IMR-90 (cell line): ENCODE data around the gene PAK6. TPM values are rescaled to one million over a fixed set of nuclear protein-coding genes. Genes with fewer than 3 reads are reported as not detected.

Experiments used
- ATAC-seq: fragments of 200-7000 bp; cut with Tn5 transposase; 2 replicates; pipeline ENCODE4 v1.9.1; 2020; ENCODE audit warnings: low read depth, mild to moderate bottlenecking, moderate library complexity
- BruUV-seq: library from RNA; stranded (reverse); fragments of 400-500 nt; replicated peaks from 2 replicates; lab custom pipeline; 2021; lab: Mats Ljungman, UMichigan
- CTCF ChIA-PET: fragments of 300-600 bp; formaldehyde crosslinking; extraction: SDS; loops from one replicate; lab custom pipeline; 2021; ENCODE audit warnings: antibody characterized with exemption; lab: Yijun Ruan, JAX
- POLR2A ChIA-PET: fragments of 300-600 bp; sonication (Branson Sonifier 250); formaldehyde crosslinking; loops from one replicate; lab custom pipeline; 2022; ENCODE audit warnings: antibody characterized with exemption; ENCODE audit not compliant: unreplicated experiment; lab: Charles Lee
- DNase-seq: peaks from one replicate; pipeline ENCODE4 v3.0.0; 2013
- H2AFZ ChIP-seq: replicated peaks from 2 replicates; pipeline ENCODE3; 2013; ENCODE audit warnings: low read length, mild to moderate bottlenecking; ENCODE audit not compliant: poor library complexity
- H2AK5ac ChIP-seq: 2 replicates; pipeline ENCODE4 v1.6.1; 2013; ENCODE audit warnings: low read depth, low read length, inconsistent platforms
- H2AK9ac ChIP-seq: replicated peaks from 2 replicates; pipeline ENCODE3; 2013; ENCODE audit warnings: mild to moderate bottlenecking, low read depth, low read length, moderate library complexity; ENCODE audit not compliant: poor library complexity
- H2BK120ac ChIP-seq: 2 replicates; pipeline ENCODE4 v1.6.1; 2013; ENCODE audit warnings: low read depth, low read length, inconsistent platforms
- H2BK15ac ChIP-seq: 3 replicates; pipeline ENCODE4 v1.6.1; 2013; ENCODE audit warnings: low read depth, low read length, inconsistent platforms
- H2BK20ac ChIP-seq: 2 replicates; pipeline ENCODE4 v1.6.1; 2013; ENCODE audit warnings: low read depth, mild to moderate bottlenecking, inconsistent platforms, low read length, moderate library complexity
- H2BK5ac ChIP-seq: 2 replicates; pipeline ENCODE4 v1.6.1; 2013; ENCODE audit warnings: mild to moderate bottlenecking, low read depth, low read length, inconsistent platforms; ENCODE audit not compliant: poor library complexity, severe bottlenecking
- H3K14ac ChIP-seq: replicated peaks from 2 replicates; pipeline ENCODE4 v1.6.1; 2013; ENCODE audit warnings: low read depth, low read length, inconsistent platforms
- H3K18ac ChIP-seq: 2 replicates; pipeline ENCODE4 v1.6.1; 2013; ENCODE audit warnings: low read depth, low read length, control low read depth
- H3K23ac ChIP-seq: 2 replicates; pipeline ENCODE4 v1.6.1; 2013; ENCODE audit warnings: low read depth, low read length, inconsistent platforms
- H3K27ac ChIP-seq: 2 replicates; pipeline ENCODE4 v1.5.1; 2013; ENCODE audit warnings: mild to moderate bottlenecking, control low read depth, low read length; ENCODE audit not compliant: insufficient read depth
- H3K27me3 ChIP-seq: 2 replicates; pipeline ENCODE4 v1.6.1; 2013; ENCODE audit warnings: low read length; ENCODE audit not compliant: control insufficient read depth, insufficient read depth
- H3K36me3 ChIP-seq: 2 replicates; pipeline ENCODE4 v1.6.1; 2013; ENCODE audit warnings: low read length, mixed read lengths; ENCODE audit not compliant: control insufficient read depth, insufficient read depth
- H3K4ac ChIP-seq: 2 replicates; pipeline ENCODE4 v1.6.1; 2013; ENCODE audit warnings: low read depth, low read length, inconsistent platforms
- H3K4me1 ChIP-seq: 2 replicates; pipeline ENCODE4 v1.6.1; 2013; ENCODE audit warnings: low read length, mixed read lengths; ENCODE audit not compliant: control insufficient read depth, insufficient read depth
- H3K4me2 ChIP-seq: 2 replicates; pipeline ENCODE4 v1.6.1; 2013; ENCODE audit warnings: low read depth, mild to moderate bottlenecking, control low read depth, low read length, moderate library complexity
- H3K4me3 ChIP-seq: 2 replicates; pipeline ENCODE4 v1.5.1; 2013; ENCODE audit warnings: low read depth, mild to moderate bottlenecking, control low read depth, low read length, moderate library complexity; ENCODE audit not compliant: insufficient read depth
- H3K56ac ChIP-seq: 2 replicates; pipeline ENCODE4 v1.6.1; 2013; ENCODE audit warnings: low read length, inconsistent platforms; ENCODE audit not compliant: insufficient read depth; ENCODE audit errors: extremely low read depth
- H3K79me1 ChIP-seq, 2 experiments: 2 replicates each; pipeline ENCODE4 v1.6.1; 2013; ENCODE audit warnings: low read length in 2 of 2, inconsistent platforms in 1 of 2, low read depth in 1 of 2
- H3K9ac ChIP-seq: 2 replicates; pipeline ENCODE4 v1.6.1; 2013; ENCODE audit warnings: low read depth, low read length, control low read depth
- H3K9me1 ChIP-seq: 2 replicates; pipeline ENCODE4 v1.6.1; 2013; ENCODE audit warnings: low read length, inconsistent platforms; ENCODE audit not compliant: insufficient read depth
- H3K9me3 ChIP-seq: 2 replicates; pipeline ENCODE4 v1.6.1; 2013; ENCODE audit warnings: low read length; ENCODE audit not compliant: control insufficient read depth, insufficient read depth
- H4K20me1 ChIP-seq: 2 replicates; pipeline ENCODE4 v1.6.1; 2013; ENCODE audit warnings: low read length, inconsistent platforms; ENCODE audit not compliant: insufficient read depth
- H4K5ac ChIP-seq: 2 replicates; pipeline ENCODE4 v1.6.1; 2013; ENCODE audit warnings: mild to moderate bottlenecking, low read depth, low read length, control low read depth
- H4K8ac ChIP-seq, 2 experiments: 2 replicates each; pipeline ENCODE4 v1.6.1; 2013; ENCODE audit warnings: low read depth in 2 of 2, low read length in 2 of 2, control low read depth in 1 of 2, inconsistent platforms in 1 of 2
- H4K91ac ChIP-seq: 2 replicates; pipeline ENCODE4 v1.6.1; 2013; ENCODE audit warnings: low read depth, low read length, inconsistent platforms; ENCODE audit not compliant: insufficient read depth
- BHLHE40 ChIP-seq: fragments of 150-350 bp; IDR thresholded peaks from 2 replicates; pipeline ENCODE4 v1.6.1; 2016; ENCODE audit warnings: mild to moderate bottlenecking, low read depth, low read length
- CHD1 ChIP-seq: IDR thresholded peaks from 2 replicates; pipeline ENCODE4 v1.6.1; 2012; ENCODE audit warnings: low read depth, low read length, improper control_type of control experiment
- FOS ChIP-seq: fragments of 150-350 bp; IDR thresholded peaks from 2 replicates; pipeline ENCODE4 v1.6.1; 2016; ENCODE audit warnings: low read depth, low read length
- MXI1 ChIP-seq: IDR thresholded peaks from 2 replicates; pipeline ENCODE4 v1.6.1; 2012; ENCODE audit warnings: low read depth, mild to moderate bottlenecking, low read length, moderate library complexity, borderline replicate concordance
- RCOR1 ChIP-seq: IDR thresholded peaks from 2 replicates; pipeline ENCODE4 v1.6.1; 2012; ENCODE audit warnings: mild to moderate bottlenecking, low read length, improper control_type of control experiment; ENCODE audit not compliant: insufficient replicate concordance
- RFX5 ChIP-seq: IDR thresholded peaks from 2 replicates; pipeline ENCODE4 v1.8.0; 2012; ENCODE audit warnings: low read depth, mild to moderate bottlenecking, low read length, moderate library complexity
- SMC3 ChIP-seq: fragments of 150-350 bp; IDR thresholded peaks from 2 replicates; pipeline ENCODE4 v1.6.1; 2016; ENCODE audit warnings: low read depth, mild to moderate bottlenecking, antibody characterized with exemption, low read length, moderate library complexity
- WGBS, 2 experiments: methylation state at CpG; one replicate each; pipeline versions ENCODE4 v1.1.5 to v1.1.7; 2013; ENCODE audit warnings: missing lambda C conversion rate in 2 of 2; ENCODE audit not compliant: insufficient read length in 1 of 2; ENCODE audit errors: extremely low coverage in 2 of 2; 5-methylcytosine and 5-hydroxymethylcytosine counted together
- dilution Hi-C: fragments of 300-500 bp; cut with HindIII; formaldehyde crosslinking; loops from one replicate; pipeline ENCODE4 v1.14.3; 2018; ENCODE audit warnings: low sequenced_read_pairs; ENCODE audit not compliant: unreplicated experiment
- in situ Hi-C: fragments of 300-500 bp; cut with MboI; formaldehyde crosslinking; loops from 3 replicates; pipeline ENCODE4 v1.14.3; 2019; ENCODE audit warnings: low sequenced_read_pairs, inconsistent platforms, mixed read lengths
- intact Hi-C: fragments of 100-400 bp; cut with micrococcal nuclease; formaldehyde crosslinking; loops from 2 replicates; pipeline ENCODE4 v1.10.0; 2022
- polyA plus RNA-seq, 3 experiments: library from polyadenylated mRNA; depleted of rRNA; stranded (reverse); fragments of >200 nt; gene quantifications; 2 replicates each; pipeline ENCODE4 v1.2.3, GENCODE V29; 2012; ENCODE audit warnings: low replicate concordance in 1 of 3
- total RNA-seq: library from RNA; depleted of rRNA; stranded (reverse); fragments of >200 nt; gene quantifications from 2 replicates; pipeline ENCODE4 v1.2.3, GENCODE V29; 2012

The PAK6 gene
- total and polyA plus RNA-seq, 2 of the 4 experiments (the other 2 are of a cell fraction) = 0.21 TPM; not detected in 1

DNA sequence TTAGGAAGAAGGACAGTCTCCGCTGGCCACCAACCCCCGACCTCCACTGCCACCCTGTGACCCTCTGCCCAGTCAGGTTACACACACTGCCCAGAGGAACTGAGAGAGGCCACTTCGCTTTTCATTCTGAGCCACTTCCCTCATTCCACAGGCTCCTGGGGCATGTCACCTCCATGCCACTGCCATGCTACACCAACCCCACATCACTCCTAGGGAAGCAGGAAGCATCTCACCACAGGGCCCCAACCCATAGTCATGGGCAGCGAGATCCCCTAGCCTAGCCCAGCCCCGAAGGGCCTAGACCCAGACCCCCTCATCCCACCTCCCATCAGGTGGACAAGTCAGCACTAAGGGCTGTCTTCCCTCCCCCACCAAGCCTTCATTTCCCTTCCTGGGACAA lies 67.5 kb downstream of the PAK6 start:
- no peaks in the 10 kb centered on the region for H3K79me1 ChIP-seq
- dilution Hi-C loops (no loop called here), in situ Hi-C loops (no loop called here), intact Hi-C loops (no loop called here)
- no peak overlapping the region for H2BK5ac ChIP-seq
- peaks cover 6% of the 10 kb centered on the region for H3K4me1 ChIP-seq
- no peak overlapping the region for H3K4me3 ChIP-seq
- peak overlapping the region; percentile 44 for H2AFZ ChIP-seq
- POLR2A ChIA-PET = no interaction called here
- no peaks in the 10 kb centered on the region for H3K9me3 ChIP-seq
- no peak overlapping the region for H2BK15ac ChIP-seq
- no peak overlapping the region for H3K14ac ChIP-seq
- no peak overlapping the region for H2AK5ac ChIP-seq
- no peak overlapping the region for H3K4me2 ChIP-seq
- H4K20me1 ChIP-seq = no peaks in the 10 kb centered on the region
- H2AK9ac ChIP-seq = no peak overlapping the region
- BruUV-seq = no TSS peak
- TF ChIP-seq CHD1 (no peak), SMC3 (no peak), MXI1 (no peak), FOS (no peak), RCOR1 (no peak), RFX5 (no peak), BHLHE40 (no peak)
- H3K36me3 ChIP-seq = no peaks in the 10 kb centered on the region
- CTCF ChIA-PET = interaction anchor here (2.2 kb wide), 1 partner anchor 27 kb away, joined by 8 read pairs; no protein-coding TSS in a partner anchor
- peaks cover 60% of the 10 kb centered on the region for H3K27me3 ChIP-seq
- no peak overlapping the region for H4K5ac ChIP-seq
- no peak overlapping the region for H4K91ac ChIP-seq
- no peak overlapping the region for H3K18ac ChIP-seq
- no peak overlapping the region for H4K8ac ChIP-seq
- H3K4ac ChIP-seq = no peak overlapping the region
- H2BK20ac ChIP-seq = no peak overlapping the region
- DNase-seq = no peak
- H3K27ac ChIP-seq = no peak overlapping the region
- 72% methylated on average over 2 of the region's 5 CpGs; no CpG with 5 or more reads in 1 of the 2 experiments for WGBS, 2 experiments
- H3K9me1 ChIP-seq = no peaks in the 10 kb centered on the region
- no peak overlapping the region for H3K23ac ChIP-seq
- no peak for ATAC-seq
- no peak overlapping the region for H2BK120ac ChIP-seq
- no peak overlapping the region for H3K9ac ChIP-seq
- no peak overlapping the region for H3K56ac ChIP-seq
